HG02885 (cell line): Measurements from ENCODE around the gene GCH1.
"Not testable (repeated sequence)": the region's sequence is repeated elsewhere in the genome, so short reads cannot be mapped to it uniquely, and the experiment has no call there.

ENCODE experiments used
- ATAC-seq: cut with Tn5 transposase; IDR thresholded peaks from one replicate; pipeline ENCODE4 v1.9.1; 2021; ENCODE audit warnings: mild to moderate bottlenecking; ENCODE audit not compliant: unreplicated experiment, poor library complexity

Gene GCH1

GRCh38 chr14:54875648-54876047, 27.0 kb downstream of the GCH1 start:
- not testable (repeated sequence) for ATAC-seq

- ATAC-seq, result not testable (repeated sequence)
Observed at GRCh38 chr14:54870154-54871090, 32.2 kb downstream of the GCH1 start.

- ATAC-seq, result no peak
Observed at GRCh38 chr14:54867011-54867410, 35.6 kb downstream of the GCH1 start.

GRCh38 chr14:54866588-54866987, 36.0 kb downstream of the GCH1 start:
- ATAC-seq, result no peak

GRCh38 chr14:54864526-54864925, 38.1 kb downstream of the GCH1 start:
- no peak for ATAC-seq

GRCh38 chr14:54857830-54858269, 44.8 kb downstream of the GCH1 start:
- peak; percentile 85 for ATAC-seq

- no peak for ATAC-seq
Observed at GRCh38 chr14:54856152-54856551, 46.5 kb downstream of the GCH1 start.

GRCh38 chr14:54854181-54854580, 48.4 kb downstream of the GCH1 start:
- no peak for ATAC-seq

GRCh38 chr14:54853339-54853738, 49.3 kb downstream of the GCH1 start:
- ATAC-seq, result no peak

- ATAC-seq, result no peak
Observed at GRCh38 chr14:54852215-54852614, 50.4 kb downstream of the GCH1 start.

GRCh38 chr14:54848910-54849309, 53.7 kb downstream of the GCH1 start:
- no peak for ATAC-seq

- no peak for ATAC-seq
Observed at GRCh38 chr14:54845641-54846040, 57.0 kb downstream of the GCH1 start.

GRCh38 chr14:54844479-54844878, 58.1 kb downstream of the GCH1 start:
- no peak for ATAC-seq

- no peak for ATAC-seq
Observed at GRCh38 chr14:54840798-54841197, 61.8 kb downstream of the GCH1 start.

- no peak for ATAC-seq
Observed at GRCh38 chr14:54840336-54840735, 62.3 kb downstream of the GCH1 start.

GRCh38 chr14:54839701-54840119, 62.9 kb downstream of the GCH1 start:
- no peak for ATAC-seq

GRCh38 chr14:54838931-54839512, 63.6 kb downstream of the GCH1 start:
- ATAC-seq, result no peak

- no peak for ATAC-seq
Observed at GRCh38 chr14:54837508-54838149, 65.0 kb downstream of the GCH1 start.

- ATAC-seq, result no peak
Observed at GRCh38 chr14:54836231-54836630, 66.4 kb downstream of the GCH1 start.

GRCh38 chr14:54834727-54835126, 67.9 kb downstream of the GCH1 start:
- ATAC-seq, result no peak

GRCh38 chr14:54834081-54834480, 68.5 kb downstream of the GCH1 start:
- ATAC-seq, result no peak
